ENCODE results near the gene ATP5ME. TPM values are rescaled to one million over a fixed set of nuclear protein-coding genes. Genes with fewer than 3 reads are reported as not detected.

Gene ATP5ME
- 215 and 297 TPM in 2 replicates for total RNA-seq

- peak; percentile 96 to 97 for DNase-seq (ENCODE audit: low read depth in 2 of 2)
These were observed at the start of gene ATP5ME, which contains the start of gene MYL5 for GRCh38 chr4:674172-675035. Gene ATP5ME, minus strand, starts transcription at chr4:674276. Its CDS starts 29 bp downstream, at chr4:674247. Gene MYL5, plus strand, starts transcription at chr4:674542. Its CDS starts 3,485 bp downstream, at chr4:678027.

GRCh38 chr4:722851-723360 lies 48.8 kb upstream of the ATP5ME start:
- DNase-seq (ENCODE audit: low read depth in 2 of 2): no peak

GRCh38 chr4:722169-722725 lies 48.2 kb upstream of the ATP5ME start:
- DNase-seq (ENCODE audit: low read depth in 2 of 2): no peak

- peak in 1 of 2 donors; percentile 60 for DNase-seq (ENCODE audit: low read depth in 2 of 2)
These were observed 47.4 kb upstream of the ATP5ME start for GRCh38 chr4:721261-722168.

GRCh38 chr4:720111-720860 lies 46.2 kb upstream of the ATP5ME start:
- no peak for DNase-seq (ENCODE audit: low read depth in 2 of 2)

- DNase-seq (ENCODE audit: low read depth in 2 of 2): no peak
These were observed 44.4 kb upstream of the ATP5ME start for GRCh38 chr4:718460-718859.

- no peak for DNase-seq (ENCODE audit: low read depth in 2 of 2)
These were observed 43.7 kb upstream of the ATP5ME start for GRCh38 chr4:717601-718320.

- DNase-seq (ENCODE audit: low read depth in 2 of 2): no peak
These were observed 40.0 kb upstream of the ATP5ME start for GRCh38 chr4:714087-714486.

- no peak for DNase-seq (ENCODE audit: low read depth in 2 of 2)
These were observed 39.0 kb upstream of the ATP5ME start for GRCh38 chr4:712916-713632.

- DNase-seq (ENCODE audit: low read depth in 2 of 2): no peak
These were observed 38.0 kb upstream of the ATP5ME start for GRCh38 chr4:712093-712492.

GRCh38 chr4:710916-711315 lies 36.8 kb upstream of the ATP5ME start:
- no peak for DNase-seq (ENCODE audit: low read depth in 2 of 2)

- DNase-seq (ENCODE audit: low read depth in 2 of 2): no peak
These were observed 36.0 kb upstream of the ATP5ME start for GRCh38 chr4:710116-710515.

- no peak for DNase-seq (ENCODE audit: low read depth in 2 of 2)
These were observed 35.3 kb upstream of the ATP5ME start for GRCh38 chr4:709348-709747.

- no peak for DNase-seq (ENCODE audit: low read depth in 2 of 2)
These were observed 34.5 kb upstream of the ATP5ME start for GRCh38 chr4:708631-708933.

GRCh38 chr4:707929-708630 lies 34.0 kb upstream of the ATP5ME start:
- no peak for DNase-seq (ENCODE audit: low read depth in 2 of 2)

GRCh38 chr4:706834-707598 lies 32.9 kb upstream of the ATP5ME start:
- no peak for DNase-seq (ENCODE audit: low read depth in 2 of 2)

GRCh38 chr4:706083-706633 lies 32.1 kb upstream of the ATP5ME start:
- DNase-seq (ENCODE audit: low read depth in 2 of 2): peak in 1 of 2 donors; percentile 29
